PC-3 (cell line): ENCODE data around the gene KRT6C. TPM values are rescaled to one million over a fixed set of nuclear protein-coding genes. Genes with fewer than 3 reads are reported as not detected.

Experiments used
- ATAC-seq: fragments of 200-7000 bp; cut with Tn5 transposase; 2 replicates; pipeline ENCODE4 v1.9.1; 2020; ENCODE audit warnings: mild to moderate bottlenecking, moderate library complexity
- BruUV-seq: library from RNA; stranded (reverse); fragments of 400-500 nt; replicated peaks from 2 replicates; lab custom pipeline; 2021; lab: Mats Ljungman, UMichigan
- CTCF ChIA-PET: fragments of 300-600 bp; sonication (Branson Sonifier 250); formaldehyde crosslinking; loops from one replicate; lab custom pipeline; 2022; ENCODE audit warnings: antibody characterized with exemption; lab: Charles Lee
- POLR2A ChIA-PET: fragments of 300-600 bp; sonication (Branson Sonifier 250); formaldehyde crosslinking; loops from one replicate; lab custom pipeline; 2022; ENCODE audit warnings: antibody characterized with exemption; ENCODE audit not compliant: unreplicated experiment; lab: Charles Lee
- DNase-seq: peaks from one replicate; pipeline ENCODE4 v3.0.0-alpha.2; 2015
- H2AFZ ChIP-seq: fragments of 300-600 bp; sonication (generic); 2 replicates; pipeline ENCODE4 v1.6.0; 2016; ENCODE audit warnings: antibody characterized with exemption, low read length
- H3F3A ChIP-seq: fragments of 300-600 bp; sonication (generic); one replicate; pipeline ENCODE4 v1.6.0; 2017; ENCODE audit warnings: antibody characterized with exemption, low read length, control low read depth, mild to moderate bottlenecking; ENCODE audit not compliant: unreplicated experiment
- H3K27ac ChIP-seq: fragments of 300-600 bp; sonication (generic); 2 replicates; pipeline ENCODE4 v1.5.1; 2016; ENCODE audit warnings: mild to moderate bottlenecking, low read length
- H3K27me3 ChIP-seq: fragments of 300-600 bp; sonication (generic); 2 replicates; pipeline ENCODE4 v1.6.1; 2016; ENCODE audit warnings: low read length, mixed read lengths
- H3K36me3 ChIP-seq: fragments of 300-600 bp; sonication (generic); 2 replicates; pipeline ENCODE4 v1.6.1; 2016; ENCODE audit warnings: low read depth, mixed run types, low read length, mixed read lengths
- H3K4me1 ChIP-seq: fragments of 300-600 bp; sonication (generic); 2 replicates; pipeline ENCODE4 v1.5.1; 2016; ENCODE audit warnings: low read length; ENCODE audit not compliant: insufficient read depth
- H3K4me2 ChIP-seq: fragments of 300-600 bp; sonication (generic); 2 replicates; pipeline ENCODE4 v1.6.0; 2016; ENCODE audit warnings: low read length
- H3K4me3 ChIP-seq: fragments of 300-600 bp; sonication (generic); 2 replicates; pipeline ENCODE4 v1.5.1; 2016; ENCODE audit warnings: mild to moderate bottlenecking, low read length, mixed read lengths
- H3K79me2 ChIP-seq: fragments of 300-600 bp; sonication (generic); 2 replicates; pipeline ENCODE4 v1.6.1; 2017; ENCODE audit warnings: low read length, mixed read lengths
- H3K9ac ChIP-seq: fragments of 300-600 bp; sonication (generic); 2 replicates; pipeline ENCODE4 v1.6.0; 2016; ENCODE audit warnings: mild to moderate bottlenecking, low read length
- H3K9me2 ChIP-seq: fragments of 300-600 bp; sonication (generic); replicated peaks from 2 replicates; pipeline ENCODE4 v1.6.1; 2016; ENCODE audit warnings: mixed run types, low read length, mixed read lengths
- H3K9me3 ChIP-seq: fragments of 300-600 bp; sonication (generic); 2 replicates; pipeline ENCODE4 v1.6.1; 2016; ENCODE audit warnings: low read length, mixed read lengths
- H4K20me1 ChIP-seq: fragments of 300-600 bp; sonication (generic); 2 replicates; pipeline ENCODE4 v1.6.1; 2016; ENCODE audit warnings: low read length, mixed read lengths
- CTCF ChIP-seq: fragments of 300-600 bp; sonication (generic); conservative IDR thresholded peaks from 2 replicates; pipeline ENCODE4 v1.5.1; 2017; ENCODE audit warnings: antibody characterized with exemption, low read depth, mild to moderate bottlenecking, low read length
- EZH2 ChIP-seq: fragments of 300-600 bp; sonication (generic); IDR thresholded peaks from one replicate; pipeline ENCODE4 v1.6.1; 2017; ENCODE audit warnings: antibody characterized with exemption, mild to moderate bottlenecking, low read length; ENCODE audit not compliant: unreplicated experiment
- EZH2phosphoT487 ChIP-seq: fragments of 300-600 bp; sonication (generic); IDR thresholded peaks from 2 replicates; pipeline ENCODE4 v1.6.1; 2018; ENCODE audit warnings: mild to moderate bottlenecking, antibody characterized with exemption, low read length, borderline replicate concordance
- intact Hi-C: fragments of 100-400 bp; cut with micrococcal nuclease; formaldehyde crosslinking; loops from 2 replicates; pipeline ENCODE4 v1.9.0; 2023
- total RNA-seq: library from RNA; depleted of rRNA; stranded (reverse); fragments of >200 nt; gene quantifications from 2 replicates; pipeline ENCODE4 v1.2.3, GENCODE V29; 2014

The KRT6C gene
- total RNA-seq, 1 experiment from 2014 or later: not detected

GRCh38 chr12:52521568-52522266, 48.1 kb upstream of the KRT6C start:
- no peak for ATAC-seq
- H3K4me3 ChIP-seq: no peak overlapping the region

GRCh38 chr12:52521175-52521567, 47.6 kb upstream of the KRT6C start:
- Histone ChIP-seq H3K4me3 (no peak overlapping the region), H3K4me2 (peak overlapping the region; percentile 42; the same call in 1 of the 2 replicates), H3K9ac (no peak overlapping the region), H3K27ac (no peak overlapping the region), H3K36me3 (no peaks in the 10 kb centered on the region), H3K79me2 (no peaks in the 10 kb centered on the region), H3K9me2 (no peaks in the 10 kb centered on the region), H4K20me1 (no peaks in the 10 kb centered on the region), H2AFZ (no peak overlapping the region), H3K9me3 (no peaks in the 10 kb centered on the region), H3K27me3 (no peaks in the 10 kb centered on the region), H3K4me1 (peaks cover 20% of the 10 kb centered on the region), H3F3A (no peaks in the 10 kb centered on the region)
- POLR2A ChIA-PET: no interaction called here
- CTCF ChIA-PET: no interaction called here
- DNase-seq (peak; percentile 52), ATAC-seq (no peak)
- no peak for TF ChIP-seq EZH2phosphoT487
- TF ChIP-seq CTCF: no peak
- no peak for TF ChIP-seq EZH2
- intact Hi-C loops: no loop called here
- no TSS peak for BruUV-seq

More at GRCh38 chr12:52521568-52522266, 48.1 kb upstream of the KRT6C start:
- no TSS peak for BruUV-seq
- Histone ChIP-seq H3K36me3 (no peaks in the 10 kb centered on the region), H3K9ac (no peak overlapping the region), H2AFZ (no peak overlapping the region), H3F3A (no peaks in the 10 kb centered on the region), H3K9me2 (no peaks in the 10 kb centered on the region), H3K4me2 (peak overlapping the region; percentile 42; the same call in 1 of the 2 replicates), H3K4me1 (peaks cover 15% of the 10 kb centered on the region), H3K79me2 (no peaks in the 10 kb centered on the region), H3K9me3 (no peaks in the 10 kb centered on the region), H3K27ac (no peak overlapping the region), H3K27me3 (no peaks in the 10 kb centered on the region), H4K20me1 (no peaks in the 10 kb centered on the region)
- POLR2A ChIA-PET: no interaction called here
- TF ChIP-seq EZH2phosphoT487: no peak
- peak; percentile 30 for DNase-seq
- intact Hi-C loops: no loop called here
- CTCF ChIA-PET: no interaction called here

- TF ChIP-seq EZH2 (no peak), CTCF (no peak), EZH2phosphoT487 (no peak)
- intact Hi-C loops: no loop called here
- H4K20me1 ChIP-seq: no peaks in the 10 kb centered on the region
- H3K27ac ChIP-seq: no peak within 1 kb of the TSS
- no peak within 1 kb of the TSS for H3K4me3 ChIP-seq
- DNase-seq: no peak
- no peaks in the 10 kb centered on the region for H3K27me3 ChIP-seq
- POLR2A ChIA-PET: no interaction called here
- no peaks in the 10 kb centered on the region for H3K9me3 ChIP-seq
- no peak for ATAC-seq
- no peaks in the 10 kb centered on the region for H3K9me2 ChIP-seq
- H3K9ac ChIP-seq: no peak within 1 kb of the TSS
- BruUV-seq: no TSS peak
- H3K4me1 ChIP-seq: peaks cover 27% of the 10 kb centered on the region
- no peak within 1 kb of the TSS for H2AFZ ChIP-seq
- no peaks in the 10 kb centered on the region for H3K36me3 ChIP-seq
- CTCF ChIA-PET: no interaction called here
- H3K4me2 ChIP-seq: peak within 1 kb of the TSS; percentile 42; the same call in 1 of the 2 replicates
- H3F3A ChIP-seq: no peaks in the 10 kb centered on the region
- H3K79me2 ChIP-seq: no peaks in the 10 kb centered on the region
Observed at GRCh38 chr12:52519826-52520662, 46.4 kb upstream of the KRT6C start, which contains the start of gene KRT5. KRT5 (minus strand) TSS chr12:52520394; CDS start chr12:52520296, 98 bp downstream.
